Heart left ventricle (tissue), 16 donors: Measurements from ENCODE around the gene EML1. TPM values are rescaled to one million over a fixed set of nuclear protein-coding genes. Genes with fewer than 3 reads are reported as not detected.

Experiments used
- ATAC-seq, 4 donors: fragments of 200-7000 bp; cut with Tn5 transposase; one replicate each; pipeline ENCODE4 v1.9.1; 2020 to 2022; ENCODE audit warnings: moderate library complexity in 4 of 4, mild to moderate bottlenecking in 3 of 4, moderate number of reproducible peaks in 1 of 4
- DNase-seq, 5 donors: peaks; one replicate each; pipeline ENCODE4 v3.0.0-alpha.2; 2020
- H3K27ac ChIP-seq, 12 donors: fragments of 200-600 bp; sonication (generic) in 4 of 12; one replicate each; pipeline versions ENCODE4 v1.5.0 to v1.8.0; 2016 to 2022; ENCODE audit warnings: mild to moderate bottlenecking in 2 of 12
- H3K27me3 ChIP-seq, 9 donors: fragments of 200-600 bp; sonication (generic) in 2 of 9; one replicate each; pipeline versions ENCODE4 v1.5.1 to v1.8.0; 2016 to 2022; ENCODE audit warnings: mild to moderate bottlenecking in 3 of 9
- H3K36me3 ChIP-seq, 9 donors: fragments of 200-600 bp; sonication (generic) in 2 of 9; one replicate each; pipeline versions ENCODE4 v1.5.0 to v1.8.0; 2018 to 2022; ENCODE audit warnings: mild to moderate bottlenecking in 2 of 9
- H3K4me1 ChIP-seq, 12 donors: fragments of 200-600 bp; sonication (generic) in 4 of 12; one replicate each; pipeline versions ENCODE4 v1.5.0 to v1.8.0; 2016 to 2022; ENCODE audit warnings: mild to moderate bottlenecking in 3 of 12
- H3K4me3 ChIP-seq, 12 donors: fragments of 200-600 bp; sonication (generic) in 4 of 12; one replicate each; pipeline versions ENCODE4 v1.5.0 to v1.8.0; 2017 to 2022; ENCODE audit warnings: mild to moderate bottlenecking in 9 of 12, moderate library complexity in 4 of 12
- H3K9me3 ChIP-seq, 12 donors: fragments of 200-600 bp; sonication (generic) in 4 of 12; one replicate each; pipeline versions ENCODE4 v1.5.0 to v1.8.0; 2016 to 2022; ENCODE audit warnings: mild to moderate bottlenecking in 1 of 12
- CTCF ChIP-seq, 12 donors: fragments of 200-600 bp; sonication (generic) in 4 of 12; IDR thresholded peaks; one replicate each; pipeline versions ENCODE4 v1.5.0 to v1.8.0; 2018 to 2022; ENCODE audit warnings: antibody characterized with exemption in 12 of 12, mild to moderate bottlenecking in 5 of 12
- POLR2A ChIP-seq, 2 donors: fragments of 450-650 bp; IDR thresholded peaks; one replicate each; pipeline ENCODE4 v1.6.1; 2017; ENCODE audit warnings: antibody characterized with exemption in 2 of 2, mild to moderate bottlenecking in 2 of 2, moderate library complexity in 2 of 2
- WGBS, 4 donors: extraction: QIAGEN DNeasy Blood & Tissue Kit in 2 of 4; methylation state at CpG; one replicate each; pipeline versions ENCODE4 v1.1.5 to v1.1.7; 2013 to 2018; 5-methylcytosine and 5-hydroxymethylcytosine counted together
- intact Hi-C, 10 donors: fragments of 100-400 bp; cut with DNase I; formaldehyde crosslinking; loops; one replicate each; pipeline versions ENCODE4 v1.11.1 to v1.14.2; 2022
- polyA plus RNA-seq, 2 donors: library from polyadenylated mRNA; stranded (reverse); fragments of 200-250 nt; gene quantifications; one replicate each; pipeline ENCODE4 v1.2.3, GENCODE V29; 2013
- total RNA-seq, 9 donors: library from RNA; depleted of rRNA in 2 of 9; stranded (reverse); fragments of >200 nt in 2 of 9; fragmentation: NEBNext Ultra II Directional in 3 of 9; extraction: Animal tissue kit (Norgen Biotek cat#: 25700) in 3 of 9; gene quantifications; one replicate each; pipeline versions ENCODE4 v1.1.0 to v1.2.4, GENCODE V29; 2016 to 2023
- donor health status: ischemic (EF 13 %, LVEDD 7.1; RV severe dilation, severe dysfunction).
- donor health status: healthy with polysubstance abuse.
- donor health status: DM: no; HTN: yes; CAD: no.
- donor health status: DM: no; HTN: no; CAD: no.
- donor health status: ischemic (EF 25% LVEDD 6.9; RV normal size, moderate dysfunction).
- donor health status: ischemic (EF 25% LVEDD 5.7; RV mildly dilated, moderate dysfunction).
- donor health status: healthy.
- donor health status: DM: yes; HTN: yes; CAD: no.
- donor health status: ischemic (EF 35%, LVEDD 5.7; RV mildly dilated, moderate dysfunction).
- donor health status: nonischemic (EF 11% LVEDD 7.7; RV severe dilation, severe dysfunction).
- donor health status: DM: yes; HTN: yes; CAD: no.
- donor health status: PGD.
- donor health status: ischemic (EF 29% LVEDD 5.4; RV normal size, mild dysfunction).
- donor health status: nonischemic (EF 23%, LVEDD 6.1; RV moderate dilation, normal function).

Gene EML1
- total and polyA plus RNA-seq, 11 donors, result 7.4 to 49.7 (median 39.3) TPM

GRCh38 chr14:99961826-99962518 is 168.8 kb downstream of the EML1 start:
- TF ChIP-seq CTCF (IDR thresholded peaks at IDR 0.05), result no peak
- TF ChIP-seq POLR2A (IDR thresholded peaks at IDR 0.05), result no peak
- no peak overlapping the region for H3K27ac ChIP-seq
- peaks cover 0 to 13% (median 0%) of the 10 kb centered on the region in 9 donors for H3K27me3 ChIP-seq
- intact Hi-C loops, result no loop called here
- H3K4me1 ChIP-seq, result peaks cover 0 to 3% (median 0%) of the 10 kb centered on the region in 12 donors
- DNase-seq, result no peak
- no peak for ATAC-seq
- WGBS, 4 donors, result 52 to 59% (median 57%) methylated on average over 18 of the region's 18 CpGs
- no peak overlapping the region for H3K4me3 ChIP-seq
- H3K9me3 ChIP-seq, result no peaks in the 10 kb centered on the region
- H3K36me3 ChIP-seq, result no peaks in the 10 kb centered on the region

DNA sequence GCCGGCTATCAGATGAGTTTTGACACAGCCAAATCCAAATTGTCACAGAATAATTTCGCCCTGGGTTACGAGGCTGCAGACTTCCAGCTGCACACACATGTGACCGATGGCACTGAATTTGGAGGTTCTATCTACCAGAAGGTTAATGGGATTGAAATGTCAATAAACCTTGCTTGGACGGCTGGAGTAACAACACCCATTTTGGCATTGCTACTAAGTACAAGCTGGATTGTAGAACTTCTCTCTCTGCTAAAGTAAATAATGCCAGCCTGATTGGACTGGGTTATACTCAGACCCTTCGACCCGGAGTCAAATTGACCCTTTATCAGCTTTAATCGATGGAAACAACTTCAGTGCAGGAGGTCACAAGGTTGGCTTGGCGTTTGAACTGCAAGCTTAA is 171.8 kb downstream of the EML1 start:
- H3K9me3 ChIP-seq, result no peaks in the 10 kb centered on the region
- peaks cover 0 to 13% (median 0%) of the 10 kb centered on the region in 9 donors for H3K27me3 ChIP-seq
- 86 to 90% (median 86%) methylated on average over 9 of the region's 9 CpGs for WGBS, 4 donors
- H3K27ac ChIP-seq, result no peak overlapping the region
- TF ChIP-seq CTCF (IDR thresholded peaks at IDR 0.05) (no peak), POLR2A (IDR thresholded peaks at IDR 0.05) (no peak)
- H3K4me3 ChIP-seq, result no peak overlapping the region
- DNase-seq (no peak), ATAC-seq (no peak)
- intact Hi-C loops, result no loop called here
- H3K36me3 ChIP-seq, result no peaks in the 10 kb centered on the region
- peaks cover 0 to 5% (median 0%) of the 10 kb centered on the region in 12 donors for H3K4me1 ChIP-seq

GRCh38 chr14:99966037-99966835 is 173.0 kb downstream of the EML1 start:
- TF ChIP-seq POLR2A (IDR thresholded peaks at IDR 0.05) (no peak), CTCF (IDR thresholded peaks at IDR 0.05) (no peak)
- H3K27ac ChIP-seq, result no peak overlapping the region

DNA sequence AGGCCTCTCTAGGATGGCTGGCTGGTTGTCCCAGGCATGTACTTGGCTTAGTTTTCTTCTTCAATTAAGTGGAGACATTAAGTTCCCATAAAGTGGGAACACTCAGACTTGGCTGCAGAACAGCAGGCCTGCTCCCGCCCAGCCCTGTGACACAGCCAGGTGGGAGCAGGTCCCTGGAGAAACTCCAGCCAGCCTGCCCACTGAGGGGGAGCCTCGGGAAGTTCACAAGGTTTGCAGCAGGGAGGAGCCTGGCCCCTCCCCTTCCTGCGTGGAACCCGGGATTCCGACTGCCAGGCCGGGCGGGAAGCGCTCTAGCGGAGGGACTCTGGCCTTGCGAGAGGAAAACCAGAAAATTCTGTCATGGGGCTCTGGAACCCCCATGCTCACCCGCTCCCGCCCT is 173.7 kb downstream of the EML1 start:
- Histone ChIP-seq H3K9me3 (no peaks in the 10 kb centered on the region), H3K4me1 (peaks cover 0 to 10% (median 4%) of the 10 kb centered on the region in 12 donors), H3K36me3 (no peaks in the 10 kb centered on the region), H3K27ac (no peak overlapping the region), H3K4me3 (no peak overlapping the region), H3K27me3 (peaks cover 0 to 15% (median 0%) of the 10 kb centered on the region in 9 donors)
- no peak for ATAC-seq
- intact Hi-C loops, result no loop called here
- 62 to 73% (median 69%) methylated on average over 11 to 12 of the region's 12 CpGs for WGBS, 4 donors
- no peak for DNase-seq
- TF ChIP-seq POLR2A (IDR thresholded peaks at IDR 0.05) (no peak), CTCF (IDR thresholded peaks at IDR 0.05) (no peak)

More at GRCh38 chr14:99966037-99966835, 173.0 kb downstream of the EML1 start:
- no peak for DNase-seq
- no peaks in the 10 kb centered on the region for H3K36me3 ChIP-seq
- peaks cover 0 to 10% (median 4%) of the 10 kb centered on the region in 12 donors for H3K4me1 ChIP-seq
- 91 to 94% (median 92%) methylated on average over 23 of the region's 23 CpGs for WGBS, 4 donors
- no peak overlapping the region for H3K4me3 ChIP-seq
- no peak for ATAC-seq
- H3K27me3 ChIP-seq, result peaks cover 0 to 15% (median 0%) of the 10 kb centered on the region in 9 donors
- no peaks in the 10 kb centered on the region for H3K9me3 ChIP-seq
- intact Hi-C loops, result no loop called here
